Large intestine (tissue), 12 donors: ENCODE data around the gene OR2H1. TPM values are rescaled to one million over a fixed set of nuclear protein-coding genes. Genes with fewer than 3 reads are reported as not detected.
"Not testable (repeated sequence)": the region's sequence is repeated elsewhere in the genome, so short reads cannot be mapped to it uniquely, and the experiment has no call there.

Source experiments
- DNase-seq, 2 donors: peaks; one replicate each; pipeline versions ENCODE4 v3.0.0 to v3.0.0-alpha.2; 2013
- H3K27ac ChIP-seq: one replicate; pipeline ENCODE4 v1.5.1; 2013; ENCODE audit warnings: low read length
- H3K27me3 ChIP-seq: 2 replicates; pipeline ENCODE4 v1.6.1; 2013; ENCODE audit warnings: low read length; ENCODE audit not compliant: control insufficient read depth, insufficient read depth
- H3K36me3 ChIP-seq: 2 replicates; pipeline ENCODE4 v1.6.1; 2013; ENCODE audit warnings: low read length; ENCODE audit not compliant: control insufficient read depth, insufficient read depth
- H3K4me1 ChIP-seq: one replicate; pipeline ENCODE4 v1.6.1; 2013; ENCODE audit warnings: low read length; ENCODE audit not compliant: control insufficient read depth, insufficient read depth
- H3K4me3 ChIP-seq: one replicate; pipeline ENCODE4 v1.5.1; 2013; ENCODE audit warnings: low read length
- H3K9me3 ChIP-seq: one replicate; pipeline ENCODE4 v1.6.1; 2013; ENCODE audit warnings: mild to moderate bottlenecking, low read depth, low read length, moderate library complexity; ENCODE audit not compliant: control insufficient read depth
- WGBS: methylation state at CpG from one replicate; pipeline ENCODE4 v1.1.5; 2013; ENCODE audit warnings: low lambda C conversion rate; ENCODE audit not compliant: insufficient coverage; 5-methylcytosine and 5-hydroxymethylcytosine counted together
- long read RNA-seq, 11 donors: transcript quantifications; one replicate each; lab custom pipeline, GENCODE V29; 2026
- polyA plus RNA-seq: library from polyadenylated mRNA; unstranded; fragments of 120-200 nt; gene quantifications from one replicate; pipeline ENCODE4 v1.2.1, GENCODE V29; 2013

Gene OR2H1
- polyA plus RNA-seq: not detected
- long read RNA-seq, donor 1: 0 reads
- long read RNA-seq, donor 2: 0 reads
- long read RNA-seq, donor 3: 0 reads
- long read RNA-seq, donor 4: 0 reads
- long read RNA-seq, donor 5: 0 reads
- long read RNA-seq, donor 6: 0 reads
- long read RNA-seq, donor 7: 0 reads
- long read RNA-seq, donor 8: 0 reads
- long read RNA-seq, donor 9: 0 reads
- long read RNA-seq, donor 10: 0 reads
- long read RNA-seq, donor 11: 0 reads

GRCh38 chr6:29456971-29457370 is at the start of gene OR2H1, which contains the start of gene OR11A1:
Gene OR2H1, plus strand, starts transcription at chr6:29457155. Its CDS starts 4,615 bp downstream, at chr6:29461770.
Gene OR11A1, minus strand, starts transcription at chr6:29457071. Its CDS starts 29,430 bp downstream, at chr6:29427641.
- no peak within 1 kb of the TSS for H3K4me3 ChIP-seq
- H3K27ac ChIP-seq: no peak within 1 kb of the TSS
- H3K4me1 ChIP-seq: no peaks in the 10 kb centered on the region
- H3K9me3 ChIP-seq: no peaks in the 10 kb centered on the region
- no peaks in the 10 kb centered on the region for H3K27me3 ChIP-seq
- WGBS: no CpG with 5 or more reads among the region's 2 CpGs
- DNase-seq: no peak
- H3K36me3 ChIP-seq: no peaks in the 10 kb centered on the region

GRCh38 chr6:29414588-29414987 is 42.4 kb upstream of the OR2H1 start, which contains the start of gene OR12D1:
Gene OR12D1, plus strand, starts transcription at chr6:29414928.
- Histone ChIP-seq H3K4me1 (no peaks in the 10 kb centered on the region), H3K4me3 (no peak within 1 kb of the TSS), H3K27ac (no peak within 1 kb of the TSS), H3K27me3 (no peaks in the 10 kb centered on the region), H3K36me3 (no peaks in the 10 kb centered on the region), H3K9me3 (no peaks in the 10 kb centered on the region)
- no peak for DNase-seq

- Histone ChIP-seq H3K27me3 (no peaks in the 10 kb centered on the region), H3K36me3 (no peaks in the 10 kb centered on the region), H3K27ac (no peak overlapping the region), H3K9me3 (no peaks in the 10 kb centered on the region), H3K4me1 (no peaks in the 10 kb centered on the region), H3K4me3 (no peak overlapping the region)
- no peak for DNase-seq
- WGBS: 100% methylated on average over 1 of the region's 3 CpGs
These were observed 37.4 kb upstream of the OR2H1 start for GRCh38 chr6:29419516-29419915.

GRCh38 chr6:29424168-29424567 is 32.8 kb upstream of the OR2H1 start:
- H3K4me3 ChIP-seq: no peak overlapping the region
- no peaks in the 10 kb centered on the region for H3K4me1 ChIP-seq
- no peaks in the 10 kb centered on the region for H3K9me3 ChIP-seq
- no peak for DNase-seq
- H3K36me3 ChIP-seq: no peaks in the 10 kb centered on the region
- WGBS: 100% methylated on average over 1 of the region's 2 CpGs
- no peak overlapping the region for H3K27ac ChIP-seq
- no peaks in the 10 kb centered on the region for H3K27me3 ChIP-seq

- H3K4me3 ChIP-seq: no peak overlapping the region
- H3K36me3 ChIP-seq: no peaks in the 10 kb centered on the region
- no peak for DNase-seq
- H3K4me1 ChIP-seq: no peaks in the 10 kb centered on the region
- no peaks in the 10 kb centered on the region for H3K27me3 ChIP-seq
- H3K9me3 ChIP-seq: no peaks in the 10 kb centered on the region
- no CpG with 5 or more reads among the region's 2 CpGs for WGBS
- no peak overlapping the region for H3K27ac ChIP-seq
These were observed 32.4 kb upstream of the OR2H1 start for GRCh38 chr6:29424575-29424974.

- Histone ChIP-seq H3K27ac (no peak overlapping the region), H3K27me3 (no peaks in the 10 kb centered on the region), H3K4me3 (no peak overlapping the region), H3K36me3 (no peaks in the 10 kb centered on the region), H3K4me1 (no peaks in the 10 kb centered on the region), H3K9me3 (no peaks in the 10 kb centered on the region)
- WGBS: no CpG with 5 or more reads among the region's 1 CpG
- no peak for DNase-seq
These were observed 31.9 kb upstream of the OR2H1 start for GRCh38 chr6:29425075-29425474.

GRCh38 chr6:29426654-29427053 is 30.3 kb upstream of the OR2H1 start:
- no peak for DNase-seq
- Histone ChIP-seq H3K36me3 (no peaks in the 10 kb centered on the region), H3K27me3 (no peaks in the 10 kb centered on the region), H3K27ac (no peak overlapping the region), H3K4me1 (no peaks in the 10 kb centered on the region), H3K4me3 (no peak overlapping the region), H3K9me3 (no peaks in the 10 kb centered on the region)
- WGBS: 80% methylated on average over 1 of the region's 3 CpGs

- H3K9me3 ChIP-seq, H3K4me3 ChIP-seq, H3K4me1 ChIP-seq, H3K36me3 ChIP-seq, H3K27ac ChIP-seq, H3K27me3 ChIP-seq, DNase-seq: not testable (repeated sequence)
- 60% methylated on average over 1 of the region's 18 CpGs for WGBS
These were observed 20.2 kb upstream of the OR2H1 start for GRCh38 chr6:29436730-29437129.

- Histone ChIP-seq H3K9me3 (peaks cover 2% of the 10 kb centered on the region), H3K27me3 (no peaks in the 10 kb centered on the region), H3K4me3 (no peak within 1 kb of the TSS), H3K4me1 (no peaks in the 10 kb centered on the region), H3K36me3 (no peaks in the 10 kb centered on the region), H3K27ac (no peak within 1 kb of the TSS)
- DNase-seq: no peak
These were observed 17.9 kb upstream of the OR2H1 start, which contains the start of gene OR10C1 for GRCh38 chr6:29439006-29439405. Gene OR10C1, plus strand, starts transcription at chr6:29439306. Its CDS starts 710 bp downstream, at chr6:29440016.

GRCh38 chr6:29442719-29443118 is 14.2 kb upstream of the OR2H1 start:
- no peaks in the 10 kb centered on the region for H3K9me3 ChIP-seq

GRCh38 chr6:29444031-29444430 is 12.9 kb upstream of the OR2H1 start:
- not testable (repeated sequence) for H3K36me3 ChIP-seq, H3K27me3 ChIP-seq, H3K4me1 ChIP-seq, DNase-seq, H3K9me3 ChIP-seq, H3K4me3 ChIP-seq, H3K27ac ChIP-seq
- 86% methylated on average over 1 of the region's 1 CpG for WGBS

More at GRCh38 chr6:29442719-29443118, 14.2 kb upstream of the OR2H1 start:
- H3K27ac ChIP-seq: no peak overlapping the region
- no peak for DNase-seq
- no peaks in the 10 kb centered on the region for H3K36me3 ChIP-seq
- H3K4me1 ChIP-seq: no peaks in the 10 kb centered on the region
- WGBS: no CpG with 5 or more reads among the region's 1 CpG
- H3K27me3 ChIP-seq: no peaks in the 10 kb centered on the region
- H3K4me3 ChIP-seq: no peak overlapping the region
